H1 (cell line): ENCODE results near the gene CD59. TPM values are rescaled to one million over a fixed set of nuclear protein-coding genes. Genes with fewer than 3 reads are reported as not detected.

ENCODE experiments used
- BACH1 ChIP-seq: IDR thresholded peaks from 2 replicates; pipeline ENCODE4 v1.6.1; 2012; ENCODE audit warnings: low read length, improper control_type of control experiment
- SP1 ChIP-seq: IDR thresholded peaks from 2 replicates; pipeline ENCODE4 v1.6.1; 2011; ENCODE audit warnings: low read depth, low read length
- TCF12 ChIP-seq: IDR thresholded peaks from 2 replicates; pipeline ENCODE4 v1.6.1; 2011; ENCODE audit warnings: low read depth, mild to moderate bottlenecking, low read length
- polyA plus RNA-seq, 7 experiments: library from polyadenylated mRNA; depleted of rRNA in 3 of 7; stranded (reverse) in 5 of 7; unstranded in 2 of 7; fragments of >200 nt in 5 of 7; fragments of 200-250 nt in 2 of 7; gene quantifications; 1 replicate in 5 of 7; 2 replicates in 1 of 7; 4 replicates in 1 of 7; pipeline versions ENCODE4 v1.2.1 to v1.2.3, GENCODE V29; 2011 to 2013; ENCODE audit warnings: missing spikeins in 2 of 7, mixed read lengths in 2 of 7
- total RNA-seq: library from RNA; stranded (reverse); fragmentation: NEBNext Ultra II Directional; extraction: Animal tissue kit (Norgen Biotek cat#: 25700); gene quantifications from 2 replicates; pipeline ENCODE4 v1.2.1, GENCODE V29; 2021

Gene CD59
- total and polyA plus RNA-seq, 2 of the 8 experiments (the other 6 are each of a cell fraction or from before 2014, with no cell fraction given), result 63.1 to 90.3 TPM

DNA sequence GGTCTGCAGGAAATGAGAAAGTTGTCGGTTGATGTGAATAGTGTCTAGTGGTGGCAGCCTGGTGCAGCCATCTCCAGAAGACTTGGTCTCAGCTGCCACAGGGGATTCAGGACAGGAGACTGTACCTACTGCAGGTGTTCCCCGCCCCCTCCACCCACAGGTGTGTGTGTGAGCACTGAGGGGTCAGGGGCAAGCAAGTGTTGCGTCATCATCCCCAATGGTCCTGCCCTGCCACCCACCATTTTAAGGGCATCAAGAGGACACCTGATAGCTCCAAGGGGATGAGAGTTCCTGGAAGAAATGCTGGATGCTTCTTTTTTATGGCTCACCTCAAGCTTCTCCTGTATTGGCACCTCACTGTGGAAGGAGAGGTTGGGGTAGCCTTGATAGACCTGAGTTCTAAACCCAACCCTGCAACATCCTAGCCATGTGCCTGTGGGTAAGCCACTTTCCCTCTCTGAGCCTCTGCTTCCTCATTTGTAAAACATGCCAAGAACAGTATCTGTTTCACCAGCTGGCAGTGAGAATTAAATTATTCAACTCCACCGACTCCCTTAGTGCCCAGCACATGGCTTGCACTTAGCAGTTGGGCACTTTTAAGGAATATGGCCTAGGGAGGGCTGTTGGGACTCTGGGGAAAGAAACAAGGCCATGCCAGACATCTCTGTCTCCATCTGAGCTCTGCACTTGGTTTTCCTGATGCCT lies 41.7 kb downstream of the CD59 start (continued):
- TF ChIP-seq BACH1, result no peak
- TF ChIP-seq TCF12, result no peak
- TF ChIP-seq SP1, result no peak
- TF ChIP-seq, all 59 proteins: peak for 0
